Mammary epithelial cell (primary cell): ENCODE results near the gene PPP2R3C.

Source experiments
- EZH2 ChIP-seq: IDR thresholded peaks from 2 replicates; pipeline ENCODE4 v1.6.1; 2012; ENCODE audit warnings: low read length, inconsistent platforms, borderline replicate concordance
- TF ChIP-seq, protein P1 (sequence below), 2 donors: IDR thresholded peaks in 1 of 2; conservative IDR thresholded peaks in 1 of 2; 2 replicates each; pipeline ENCODE4 v1.5.1; 2011 to 2012; ENCODE audit warnings: inconsistent platforms in 2 of 2, low read length in 2 of 2, mild to moderate bottlenecking in 2 of 2, control low read depth in 1 of 2, low read depth in 1 of 2; ENCODE audit not compliant: insufficient read depth in 1 of 2; ENCODE audit errors: extremely low read depth in 1 of 2

GRCh38 chr14:35154016-35154415, 32.2 kb upstream of the PPP2R3C start:
- TF ChIP-seq, protein P1, sequence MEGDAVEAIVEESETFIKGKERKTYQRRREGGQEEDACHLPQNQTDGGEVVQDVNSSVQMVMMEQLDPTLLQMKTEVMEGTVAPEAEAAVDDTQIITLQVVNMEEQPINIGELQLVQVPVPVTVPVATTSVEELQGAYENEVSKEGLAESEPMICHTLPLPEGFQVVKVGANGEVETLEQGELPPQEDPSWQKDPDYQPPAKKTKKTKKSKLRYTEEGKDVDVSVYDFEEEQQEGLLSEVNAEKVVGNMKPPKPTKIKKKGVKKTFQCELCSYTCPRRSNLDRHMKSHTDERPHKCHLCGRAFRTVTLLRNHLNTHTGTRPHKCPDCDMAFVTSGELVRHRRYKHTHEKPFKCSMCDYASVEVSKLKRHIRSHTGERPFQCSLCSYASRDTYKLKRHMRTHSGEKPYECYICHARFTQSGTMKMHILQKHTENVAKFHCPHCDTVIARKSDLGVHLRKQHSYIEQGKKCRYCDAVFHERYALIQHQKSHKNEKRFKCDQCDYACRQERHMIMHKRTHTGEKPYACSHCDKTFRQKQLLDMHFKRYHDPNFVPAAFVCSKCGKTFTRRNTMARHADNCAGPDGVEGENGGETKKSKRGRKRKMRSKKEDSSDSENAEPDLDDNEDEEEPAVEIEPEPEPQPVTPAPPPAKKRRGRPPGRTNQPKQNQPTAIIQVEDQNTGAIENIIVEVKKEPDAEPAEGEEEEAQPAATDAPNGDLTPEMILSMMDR (conservative IDR thresholded peaks at IDR 0.05 in 1 of 2, IDR thresholded peaks at IDR 0.05 in 1 of 2; ENCODE audit: extremely low read depth in 1 of 2, insufficient read depth in 1 of 2, low read depth in 1 of 2, low read length in 2 of 2) = no peak
- no peak for TF ChIP-seq EZH2
